Central memory CD8-positive, alpha-beta T cell (primary cell): ENCODE results near the gene L3MBTL3.
A peak's percentile ranks its signal among the peaks of the same experiment; 100 is the strongest.
"Not testable (repeated sequence)": the region's sequence is repeated elsewhere in the genome, so short reads cannot be mapped to it uniquely, and the experiment has no call there.

ENCODE experiments used
- ATAC-seq: fragments of 150-1000 bp; cut with Tn5 transposase; replicated peaks from 2 replicates; pipeline ENCODE4 v1.10.0; 2022; ENCODE audit warnings: mild to moderate bottlenecking, moderate FRiP score, moderate number of reproducible peaks; ENCODE audit not compliant: poor library complexity, severe bottlenecking; ENCODE audit errors: extremely low read depth
- DNase-seq, 2 donors: peaks; one replicate each; pipeline ENCODE4 v3.0.0; 2021; ENCODE audit warnings: low spot score in 2 of 2
- H3K27ac Mint-ChIP-seq: one replicate; pipeline ENCODE4 v1.8.0; 2022; ENCODE audit warnings: low read depth, mild to moderate bottlenecking, moderate library complexity, mixed read lengths
- H3K27me3 Mint-ChIP-seq: one replicate; pipeline ENCODE4 v1.8.0; 2022; ENCODE audit warnings: mixed read lengths
- H3K36me3 Mint-ChIP-seq: one replicate; pipeline ENCODE4 v1.8.0; 2022; ENCODE audit warnings: mild to moderate bottlenecking, moderate library complexity, mixed read lengths; ENCODE audit not compliant: insufficient read depth
- H3K4me1 Mint-ChIP-seq: one replicate; pipeline ENCODE4 v1.8.0; 2022; ENCODE audit warnings: mixed read lengths
- H3K4me3 Mint-ChIP-seq: one replicate; pipeline ENCODE4 v1.8.0; 2022; ENCODE audit warnings: mild to moderate bottlenecking, moderate library complexity, mixed read lengths
- H3K9me3 Mint-ChIP-seq: one replicate; pipeline ENCODE4 v1.8.0; 2022; ENCODE audit warnings: mixed read lengths

The L3MBTL3 gene

GRCh38 chr6:130134582-130134981, 116.2 kb downstream of the L3MBTL3 start:
- DNase-seq (no peak), ATAC-seq (no peak)
- Mint-ChIP-seq H3K4me1 (peaks cover 88% of the 10 kb centered on the region), H3K27ac (peak overlapping the region; percentile 38), H3K9me3 (no peaks in the 10 kb centered on the region), H3K4me3 (peak overlapping the region; percentile 27), H3K36me3 (peaks cover 17% of the 10 kb centered on the region), H3K27me3 (no peaks in the 10 kb centered on the region)

GRCh38 chr6:130136798-130137197, 118.4 kb downstream of the L3MBTL3 start:
- Mint-ChIP-seq H3K9me3 (no peaks in the 10 kb centered on the region), H3K27ac (peak overlapping the region; percentile 38), H3K36me3 (peaks cover 25% of the 10 kb centered on the region), H3K4me3 (no peak overlapping the region), H3K27me3 (no peaks in the 10 kb centered on the region), H3K4me1 (peaks cover 78% of the 10 kb centered on the region)
- ATAC-seq (no peak), DNase-seq (no peak)

GRCh38 chr6:130138116-130138908, 119.9 kb downstream of the L3MBTL3 start:
- no peak for DNase-seq
- Mint-ChIP-seq H3K4me1 (peaks cover 69% of the 10 kb centered on the region), H3K27ac (peak overlapping the region; percentile 89), H3K4me3 (peak overlapping the region; percentile 77), H3K36me3 (peaks cover 33% of the 10 kb centered on the region), H3K27me3 (no peaks in the 10 kb centered on the region), H3K9me3 (no peaks in the 10 kb centered on the region)
- ATAC-seq: peak; percentile 59

- peak overlapping the region; percentile 77 for H3K4me3 Mint-ChIP-seq
- peak; percentile 43 for ATAC-seq
- peak overlapping the region; percentile 89 for H3K27ac Mint-ChIP-seq
- peaks cover 64% of the 10 kb centered on the region for H3K4me1 Mint-ChIP-seq
- no peak for DNase-seq
- H3K27me3 Mint-ChIP-seq: no peaks in the 10 kb centered on the region
- peaks cover 39% of the 10 kb centered on the region for H3K36me3 Mint-ChIP-seq
- H3K9me3 Mint-ChIP-seq: no peaks in the 10 kb centered on the region
Observed at GRCh38 chr6:130138909-130139242, 120.5 kb downstream of the L3MBTL3 start.

- Mint-ChIP-seq H3K27ac (no peak overlapping the region), H3K27me3 (no peaks in the 10 kb centered on the region), H3K4me3 (no peak overlapping the region), H3K4me1 (peaks cover 55% of the 10 kb centered on the region), H3K9me3 (no peaks in the 10 kb centered on the region), H3K36me3 (peaks cover 46% of the 10 kb centered on the region)
- DNase-seq (no peak), ATAC-seq (no peak)
Observed at GRCh38 chr6:130140084-130140483, 121.7 kb downstream of the L3MBTL3 start.

GRCh38 chr6:130143709-130144108, 125.3 kb downstream of the L3MBTL3 start:
- DNase-seq (no peak), ATAC-seq (no peak)
- Mint-ChIP-seq H3K4me1 (peaks cover 47% of the 10 kb centered on the region), H3K27me3 (no peaks in the 10 kb centered on the region), H3K36me3 (peaks cover 65% of the 10 kb centered on the region), H3K4me3 (no peak overlapping the region), H3K9me3 (no peaks in the 10 kb centered on the region), H3K27ac (no peak overlapping the region)

- Mint-ChIP-seq H3K36me3 (peaks cover 71% of the 10 kb centered on the region), H3K27ac (peak overlapping the region; percentile 50), H3K4me1 (peaks cover 33% of the 10 kb centered on the region), H3K9me3 (no peaks in the 10 kb centered on the region), H3K4me3 (no peak overlapping the region), H3K27me3 (no peaks in the 10 kb centered on the region)
- DNase-seq: no peak
- ATAC-seq: no peak
Observed at GRCh38 chr6:130147111-130147510, 128.7 kb downstream of the L3MBTL3 start.

GRCh38 chr6:130148181-130148580, 129.8 kb downstream of the L3MBTL3 start:
- Mint-ChIP-seq H3K27ac (peak overlapping the region; percentile 7), H3K9me3 (no peaks in the 10 kb centered on the region)

GRCh38 chr6:130149016-130149415, 130.6 kb downstream of the L3MBTL3 start:
- Mint-ChIP-seq H3K36me3 (peaks cover 65% of the 10 kb centered on the region), H3K4me1 (peaks cover 26% of the 10 kb centered on the region), H3K27ac (peak overlapping the region; percentile 62)
- DNase-seq, H3K9me3 Mint-ChIP-seq, H3K4me3 Mint-ChIP-seq, ATAC-seq, H3K27me3 Mint-ChIP-seq: not testable (repeated sequence)

More at GRCh38 chr6:130148181-130148580, 129.8 kb downstream of the L3MBTL3 start:
- no peak for DNase-seq
- Mint-ChIP-seq H3K27me3 (no peaks in the 10 kb centered on the region), H3K4me3 (no peak overlapping the region), H3K4me1 (peaks cover 26% of the 10 kb centered on the region), H3K36me3 (peaks cover 68% of the 10 kb centered on the region)
- ATAC-seq: no peak

- H3K36me3 Mint-ChIP-seq: peaks cover 59% of the 10 kb centered on the region
- ATAC-seq: no peak
Observed at GRCh38 chr6:130150906-130151305, 132.5 kb downstream of the L3MBTL3 start.

GRCh38 chr6:130152908-130153510, 134.6 kb downstream of the L3MBTL3 start:
- Mint-ChIP-seq H3K27ac (no peak overlapping the region), H3K4me1 (peaks cover 19% of the 10 kb centered on the region), H3K4me3 (no peak overlapping the region), H3K36me3 (peaks cover 58% of the 10 kb centered on the region), H3K9me3 (no peaks in the 10 kb centered on the region), H3K27me3 (no peaks in the 10 kb centered on the region)
- DNase-seq: no peak
- ATAC-seq: no peak

More at GRCh38 chr6:130150906-130151305, 132.5 kb downstream of the L3MBTL3 start:
- H3K27ac Mint-ChIP-seq: peak overlapping the region; percentile 72
- no peaks in the 10 kb centered on the region for H3K27me3 Mint-ChIP-seq
- no peaks in the 10 kb centered on the region for H3K9me3 Mint-ChIP-seq
- H3K4me3 Mint-ChIP-seq: no peak overlapping the region
- peaks cover 26% of the 10 kb centered on the region for H3K4me1 Mint-ChIP-seq
- DNase-seq: no peak

- Mint-ChIP-seq H3K4me3 (no peak overlapping the region), H3K27me3 (no peaks in the 10 kb centered on the region), H3K9me3 (no peaks in the 10 kb centered on the region), H3K36me3 (peaks cover 58% of the 10 kb centered on the region), H3K27ac (peak overlapping the region; percentile 82), H3K4me1 (peaks cover 30% of the 10 kb centered on the region)
- DNase-seq (no peak), ATAC-seq (no peak)
Observed at GRCh38 chr6:130156908-130157307, 138.5 kb downstream of the L3MBTL3 start.

GRCh38 chr6:130158056-130158455, 139.7 kb downstream of the L3MBTL3 start:
- Mint-ChIP-seq H3K9me3 (no peaks in the 10 kb centered on the region), H3K27ac (no peak overlapping the region), H3K36me3 (peaks cover 53% of the 10 kb centered on the region), H3K4me3 (no peak overlapping the region), H3K27me3 (no peaks in the 10 kb centered on the region), H3K4me1 (peaks cover 32% of the 10 kb centered on the region)
- DNase-seq (no peak), ATAC-seq (no peak)
